AG09309 (cell line): ENCODE results near the gene ASZ1.

Experiments
- DNase-seq: peaks from one replicate; pipeline ENCODE4 v3.0.0-alpha.2; 2010; ENCODE audit warnings: low read depth
- H3K4me3 ChIP-seq: 2 replicates; pipeline ENCODE4 v1.5.1; 2011; ENCODE audit warnings: mild to moderate bottlenecking, low read depth, low read length, moderate library complexity; ENCODE audit not compliant: control insufficient read depth
- CTCF ChIP-seq: IDR thresholded peaks from 2 replicates; pipeline ENCODE4 v1.5.1; 2011; ENCODE audit warnings: mild to moderate bottlenecking, low read depth, low read length, inconsistent platforms; ENCODE audit not compliant: insufficient read depth, control insufficient read depth; ENCODE audit errors: missing control alignments

Gene ASZ1

GRCh38 chr7:117458977-117459583 lies 31.8 kb upstream of the ASZ1 start:
- H3K4me3 ChIP-seq: no peak overlapping the region
- DNase-seq: no peak

GRCh38 chr7:117448655-117449054 lies 21.4 kb upstream of the ASZ1 start:
- no peak overlapping the region for H3K4me3 ChIP-seq
- DNase-seq: no peak
- TF ChIP-seq CTCF: no peak

More at GRCh38 chr7:117458977-117459583, 31.8 kb upstream of the ASZ1 start:
- TF ChIP-seq CTCF: peak; percentile 55

- no peak overlapping the region for H3K4me3 ChIP-seq
- DNase-seq: no peak
- TF ChIP-seq CTCF: no peak
Measured at GRCh38 chr7:117446220-117446815, 19.0 kb upstream of the ASZ1 start.

- no peak for DNase-seq
Measured at GRCh38 chr7:117445206-117445605, 17.9 kb upstream of the ASZ1 start.

GRCh38 chr7:117444646-117445045 lies 17.4 kb upstream of the ASZ1 start:
- no peak overlapping the region for H3K4me3 ChIP-seq
- no peak for DNase-seq
- TF ChIP-seq CTCF: no peak

More at GRCh38 chr7:117445206-117445605, 17.9 kb upstream of the ASZ1 start:
- no peak overlapping the region for H3K4me3 ChIP-seq
- no peak for TF ChIP-seq CTCF

- no peak for TF ChIP-seq CTCF
- H3K4me3 ChIP-seq: no peak overlapping the region
- DNase-seq: no peak
Measured at GRCh38 chr7:117435475-117436043, 8.3 kb upstream of the ASZ1 start.
